ENCODE measurements around the gene OR52H1.

Gene OR52H1

DNA sequence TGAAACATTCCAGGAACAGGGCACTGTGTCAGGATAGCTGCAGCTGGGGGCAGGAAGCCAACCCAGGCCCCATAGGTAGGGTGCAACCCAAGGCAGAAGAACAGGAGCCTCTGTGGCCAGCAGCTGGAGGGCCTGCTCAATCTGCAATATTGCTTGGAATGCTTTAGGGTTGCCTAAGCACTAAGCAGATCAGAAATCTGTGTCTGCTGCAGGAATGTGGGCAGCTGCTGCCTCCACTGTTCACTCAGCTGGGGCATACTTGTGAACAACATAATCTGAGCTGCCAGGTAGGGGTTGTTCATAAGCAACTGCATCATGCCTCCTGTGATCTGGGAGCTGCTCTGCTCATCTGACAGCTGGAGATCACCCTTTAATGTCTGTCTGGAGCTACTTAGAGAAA, 33.5 kb downstream of the OR52H1 start:
- H3K27me3 ChIP-seq = no peaks in the 10 kb centered on the region
- no peaks in the 10 kb centered on the region for H3K36me3 ChIP-seq
- H3K4me3 ChIP-seq = no peak overlapping the region
- TF ChIP-seq Cebpa-rat (IDR thresholded peaks at IDR 0.05) = no peak
- H3K4me1 ChIP-seq = no peaks in the 10 kb centered on the region
- H3K4me2 ChIP-seq = no peak overlapping the region
- H3K27ac ChIP-seq = no peak overlapping the region
- H4K20me1 ChIP-seq = no peaks in the 10 kb centered on the region
- no peaks in the 10 kb centered on the region for H3K9me3 ChIP-seq
- no peak overlapping the region for H3K9ac ChIP-seq

DNA sequence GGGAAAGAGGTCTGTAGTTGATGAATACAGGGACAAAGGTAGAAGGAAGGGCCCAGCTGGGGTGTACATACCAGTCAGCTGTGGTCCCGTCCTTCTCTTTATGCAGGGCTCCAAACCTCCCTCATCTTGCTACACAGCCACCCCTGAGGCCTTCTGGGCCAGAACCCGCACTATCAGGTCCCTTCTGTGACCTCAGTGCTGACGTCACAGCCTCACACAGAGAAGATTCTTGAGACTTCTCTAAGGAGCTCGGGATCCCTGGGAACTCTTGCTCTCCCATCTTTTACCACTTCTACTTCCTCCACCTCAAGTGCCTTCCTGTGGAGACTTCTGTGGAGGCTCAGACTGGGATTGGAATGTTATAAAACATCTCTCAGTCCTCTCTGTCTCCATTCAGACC, 38.5 kb downstream of the OR52H1 start, which contains the start of gene UBQLN3:
Gene UBQLN3 (minus strand): TSS at position 155 of the 400 bp plus-strand sequence. CDS start 399 bp downstream, outside the sequence.
- Histone ChIP-seq H4K20me1 (no peaks in the 10 kb centered on the region), H3K9me3 (no peaks in the 10 kb centered on the region), H3K4me3 (no peak within 1 kb of the TSS), H3K36me3 (no peaks in the 10 kb centered on the region), H3K9ac (no peak within 1 kb of the TSS), H3K27me3 (no peaks in the 10 kb centered on the region), H3K27ac (no peak within 1 kb of the TSS), H3K4me1 (no peaks in the 10 kb centered on the region), H3K4me2 (no peak within 1 kb of the TSS)
- TF ChIP-seq Cebpa-rat (IDR thresholded peaks at IDR 0.05) = no peak

DNA sequence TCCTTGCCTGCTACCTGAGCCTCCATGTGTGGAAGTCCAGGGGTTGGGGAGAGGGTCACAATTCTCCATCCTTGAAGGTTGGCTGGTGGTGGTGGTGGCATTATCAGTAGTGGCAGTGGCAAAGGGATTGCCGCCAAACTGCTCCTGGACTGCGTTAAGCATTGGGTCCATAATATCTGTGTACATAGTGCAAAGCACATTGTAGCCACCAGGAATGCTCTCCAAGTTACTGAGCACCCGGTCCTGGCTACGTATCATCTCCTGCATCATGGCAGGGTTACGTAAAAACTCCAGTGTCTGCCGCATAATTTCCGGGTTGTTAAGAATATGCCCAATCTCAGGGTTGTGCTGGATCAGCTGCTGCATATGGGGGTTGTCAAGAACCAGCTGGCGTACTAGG, 39.7 kb downstream of the OR52H1 start:
- Histone ChIP-seq H3K9ac (no peak overlapping the region), H3K27ac (no peak overlapping the region), H4K20me1 (no peaks in the 10 kb centered on the region), H3K36me3 (no peaks in the 10 kb centered on the region), H3K4me1 (no peaks in the 10 kb centered on the region), H3K4me2 (no peak overlapping the region), H3K9me3 (no peaks in the 10 kb centered on the region), H3K4me3 (no peak overlapping the region), H3K27me3 (no peaks in the 10 kb centered on the region)
- no peak for TF ChIP-seq Cebpa-rat (IDR thresholded peaks at IDR 0.05)

DNA sequence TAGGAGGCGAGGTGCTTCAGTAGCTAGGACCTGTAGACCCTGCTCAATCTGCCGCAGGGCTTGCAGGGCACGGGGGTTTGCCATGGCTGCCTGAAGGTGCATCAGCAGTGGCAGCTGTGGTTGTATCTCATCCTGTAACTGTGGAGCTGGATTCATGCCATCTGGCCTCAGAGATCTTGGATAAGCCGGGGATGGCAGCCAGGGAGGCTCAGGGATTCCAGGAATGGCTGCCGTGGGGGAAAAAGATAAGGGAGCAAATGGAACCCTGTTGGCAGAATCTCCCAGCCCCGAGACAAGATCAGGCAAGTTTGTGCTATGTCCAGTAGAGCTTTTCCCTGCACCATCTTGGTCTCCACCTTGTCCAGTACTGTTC, 40.4 kb downstream of the OR52H1 start:
- H3K9me3 ChIP-seq = no peaks in the 10 kb centered on the region
- H3K27ac ChIP-seq = no peak overlapping the region
- no peaks in the 10 kb centered on the region for H3K36me3 ChIP-seq
- H3K4me3 ChIP-seq = no peak overlapping the region
- H4K20me1 ChIP-seq = no peaks in the 10 kb centered on the region
- no peak overlapping the region for H3K9ac ChIP-seq
- no peak for TF ChIP-seq Cebpa-rat (IDR thresholded peaks at IDR 0.05)
- H3K4me1 ChIP-seq = no peaks in the 10 kb centered on the region
- no peak overlapping the region for H3K4me2 ChIP-seq
- no peaks in the 10 kb centered on the region for H3K27me3 ChIP-seq

DNA sequence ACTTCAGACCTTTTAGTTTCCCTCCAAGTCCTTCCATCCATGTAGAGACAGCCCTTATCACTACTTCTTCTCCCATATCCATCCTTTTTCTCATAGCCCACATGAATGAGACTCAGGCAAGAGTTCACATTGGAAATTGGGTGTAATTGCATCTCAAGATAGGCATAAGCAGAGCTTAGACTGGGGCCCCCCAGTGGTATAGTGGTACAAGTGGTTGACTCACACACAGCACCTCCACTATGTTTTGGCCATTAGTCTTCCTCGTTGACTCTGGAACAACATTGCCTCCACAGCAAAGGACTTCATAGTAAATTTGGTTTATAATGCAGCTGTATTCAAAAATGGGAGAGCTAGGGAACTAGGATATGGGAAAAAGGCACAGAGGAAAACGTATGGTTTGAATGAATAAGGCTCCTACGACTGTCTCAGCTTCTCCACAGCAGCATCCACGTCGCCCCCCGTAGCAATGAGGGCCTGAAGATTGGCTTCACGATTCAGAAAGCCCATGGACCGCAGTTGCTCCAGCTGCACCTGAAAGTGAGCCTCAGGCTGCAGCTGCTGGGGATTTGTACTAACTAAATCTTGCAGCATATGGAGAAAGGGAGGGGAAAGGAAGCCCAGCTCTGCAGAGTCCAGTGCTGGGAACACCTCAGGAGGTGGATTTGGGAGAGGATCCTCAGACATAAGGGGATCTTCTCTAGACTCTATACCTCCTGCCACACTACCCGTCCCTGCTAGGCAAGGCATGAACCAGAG, 41.0 kb downstream of the OR52H1 start:
- Histone ChIP-seq H3K36me3 (no peaks in the 10 kb centered on the region), H3K4me1 (no peaks in the 10 kb centered on the region), H3K9ac (no peak overlapping the region), H3K9me3 (no peaks in the 10 kb centered on the region), H3K27ac (no peak overlapping the region), H3K27me3 (no peaks in the 10 kb centered on the region), H3K4me2 (no peak overlapping the region), H4K20me1 (no peaks in the 10 kb centered on the region), H3K4me3 (no peak overlapping the region)
- TF ChIP-seq Cebpa-rat (IDR thresholded peaks at IDR 0.05) = no peak

DNA sequence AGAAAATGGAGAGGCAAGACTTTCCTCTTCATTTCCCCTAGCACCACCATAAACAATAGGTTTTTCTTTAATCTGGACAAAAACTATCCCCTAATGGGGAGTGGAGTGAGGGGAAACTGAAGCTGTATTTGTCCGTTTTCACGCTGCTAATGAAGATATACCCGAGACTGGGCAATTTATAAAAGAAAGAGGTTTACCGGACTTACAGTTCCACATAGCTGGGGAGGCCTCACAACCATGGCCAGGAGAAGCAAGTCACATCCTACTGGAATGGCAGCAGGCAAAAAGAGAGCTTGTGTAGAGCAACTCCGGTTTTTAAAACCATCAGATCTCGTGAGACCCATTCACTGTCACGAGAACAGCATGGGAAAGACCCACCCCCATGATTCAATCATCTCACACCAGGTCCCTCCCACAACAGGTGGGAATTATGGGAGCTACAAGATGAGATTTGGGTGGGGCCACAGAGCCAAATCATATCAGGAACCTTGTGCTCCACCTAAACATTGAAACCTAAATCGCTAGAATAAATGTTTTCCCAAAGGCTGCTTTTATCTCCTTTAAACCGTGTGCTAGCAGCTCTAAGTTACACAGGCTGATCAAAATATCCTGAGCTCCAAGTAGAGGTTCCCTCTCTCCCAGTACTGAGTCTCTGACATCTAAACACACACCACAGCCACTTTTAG, 42.8 kb downstream of the OR52H1 start:
- Histone ChIP-seq H3K9me3 (no peaks in the 10 kb centered on the region), H3K4me2 (no peak overlapping the region), H3K27ac (no peak overlapping the region), H4K20me1 (no peaks in the 10 kb centered on the region), H3K27me3 (no peaks in the 10 kb centered on the region), H3K9ac (no peak overlapping the region), H3K4me3 (no peak overlapping the region), H3K36me3 (no peaks in the 10 kb centered on the region), H3K4me1 (no peaks in the 10 kb centered on the region)
- TF ChIP-seq Cebpa-rat (IDR thresholded peaks at IDR 0.05) = no peak

DNA sequence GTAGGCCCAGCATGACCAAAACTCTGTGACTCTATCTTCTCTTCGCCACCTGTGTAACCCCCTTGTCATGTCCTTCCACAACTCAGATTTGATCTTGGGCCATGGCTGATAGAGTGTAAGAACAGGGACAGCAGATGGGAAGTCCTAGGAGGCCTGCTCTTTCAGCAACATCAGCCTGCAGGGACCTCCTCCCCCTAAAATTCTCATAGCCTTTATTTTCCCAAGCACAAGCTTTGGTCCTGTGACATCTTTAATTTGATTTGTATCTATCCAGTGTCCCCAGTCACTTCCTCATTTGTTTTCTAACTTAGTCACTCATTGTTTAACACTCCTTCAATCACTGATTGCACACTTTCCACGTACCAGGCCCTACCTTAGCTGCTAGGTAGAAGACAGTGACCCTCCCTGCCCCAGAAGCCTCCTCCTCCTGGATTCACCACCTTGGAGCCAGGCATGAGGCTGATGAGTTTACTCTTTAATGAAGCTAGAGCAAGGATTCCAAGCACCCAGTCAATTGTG, 43.9 kb downstream of the OR52H1 start:
- no peak overlapping the region for H3K27ac ChIP-seq
- no peaks in the 10 kb centered on the region for H3K9me3 ChIP-seq
- no peak overlapping the region for H3K4me2 ChIP-seq
- H3K4me3 ChIP-seq = no peak overlapping the region
- H3K36me3 ChIP-seq = no peaks in the 10 kb centered on the region
- H3K4me1 ChIP-seq = no peaks in the 10 kb centered on the region
- H3K9ac ChIP-seq = no peak overlapping the region
- H3K27me3 ChIP-seq = no peaks in the 10 kb centered on the region
- H4K20me1 ChIP-seq = no peaks in the 10 kb centered on the region
- no peak for TF ChIP-seq Cebpa-rat (IDR thresholded peaks at IDR 0.05)

DNA sequence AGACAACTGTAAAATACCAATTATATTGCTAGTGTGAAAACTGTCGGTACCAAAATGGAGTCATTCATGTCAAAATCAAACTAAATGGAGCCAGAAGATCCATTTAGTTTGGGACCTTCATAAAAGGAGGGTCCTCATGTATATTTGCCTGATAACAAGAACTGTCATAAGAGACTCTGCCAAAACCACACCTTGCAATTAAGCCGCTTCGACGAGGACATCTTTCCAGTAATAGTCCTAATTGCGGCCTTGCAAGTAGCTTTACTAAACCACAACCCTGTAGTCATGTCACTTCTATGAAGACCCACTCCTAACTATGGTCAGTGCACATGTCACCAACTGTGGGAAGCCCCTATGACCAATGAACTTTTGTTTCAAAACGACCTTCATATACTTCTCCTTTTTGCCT, 47.9 kb downstream of the OR52H1 start:
- H3K9ac ChIP-seq = no peak overlapping the region
- H3K27ac ChIP-seq = no peak overlapping the region
- no peak overlapping the region for H3K4me2 ChIP-seq
- no peaks in the 10 kb centered on the region for H3K9me3 ChIP-seq
- TF ChIP-seq Cebpa-rat (IDR thresholded peaks at IDR 0.05) = no peak
- H3K36me3 ChIP-seq = no peaks in the 10 kb centered on the region
- no peak overlapping the region for H3K4me3 ChIP-seq
- no peaks in the 10 kb centered on the region for H3K4me1 ChIP-seq
- no peaks in the 10 kb centered on the region for H4K20me1 ChIP-seq
- H3K27me3 ChIP-seq = no peaks in the 10 kb centered on the region

DNA sequence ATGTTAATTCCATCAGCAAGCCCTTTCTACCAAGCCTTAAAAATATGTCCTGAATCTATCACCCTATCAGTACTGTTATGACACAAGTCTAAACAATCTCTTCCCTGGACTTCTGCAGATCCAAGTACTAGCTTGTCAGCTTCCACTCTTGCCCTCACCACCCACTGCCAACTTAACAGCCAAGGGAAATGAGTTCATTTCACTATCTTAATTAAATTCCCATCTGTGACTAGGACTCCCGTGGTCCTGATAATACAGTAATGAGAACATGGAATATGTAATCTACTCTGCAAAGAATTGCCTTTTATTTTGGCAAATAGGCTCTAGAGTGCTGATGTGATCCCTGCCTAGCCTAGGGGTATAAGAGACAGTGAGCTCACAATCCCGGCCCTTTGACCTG, 48.7 kb downstream of the OR52H1 start:
- TF ChIP-seq Cebpa-rat (IDR thresholded peaks at IDR 0.05) = no peak
- H3K4me2 ChIP-seq = no peak overlapping the region
- no peak overlapping the region for H3K27ac ChIP-seq
- no peaks in the 10 kb centered on the region for H4K20me1 ChIP-seq
- H3K27me3 ChIP-seq = no peaks in the 10 kb centered on the region
- H3K36me3 ChIP-seq = no peaks in the 10 kb centered on the region
- H3K9me3 ChIP-seq = no peaks in the 10 kb centered on the region
- H3K9ac ChIP-seq = no peak overlapping the region
- H3K4me1 ChIP-seq = no peaks in the 10 kb centered on the region
- H3K4me3 ChIP-seq = no peak overlapping the region
